GM10266 (cell line): Measurements from ENCODE around the gene SGMS2.

ENCODE experiments used
- DNase-seq: peaks from one replicate; pipeline ENCODE4 v3.0.0; 2012; ENCODE audit errors: extremely low spot score
- TF ChIP-seq, protein P1 (sequence below): IDR thresholded peaks from 2 replicates; pipeline ENCODE4 v1.5.1; 2012; ENCODE audit warnings: mild to moderate bottlenecking, low read depth; ENCODE audit not compliant: control insufficient read depth, insufficient read depth; ENCODE audit errors: missing control alignments

Gene SGMS2

DNA sequence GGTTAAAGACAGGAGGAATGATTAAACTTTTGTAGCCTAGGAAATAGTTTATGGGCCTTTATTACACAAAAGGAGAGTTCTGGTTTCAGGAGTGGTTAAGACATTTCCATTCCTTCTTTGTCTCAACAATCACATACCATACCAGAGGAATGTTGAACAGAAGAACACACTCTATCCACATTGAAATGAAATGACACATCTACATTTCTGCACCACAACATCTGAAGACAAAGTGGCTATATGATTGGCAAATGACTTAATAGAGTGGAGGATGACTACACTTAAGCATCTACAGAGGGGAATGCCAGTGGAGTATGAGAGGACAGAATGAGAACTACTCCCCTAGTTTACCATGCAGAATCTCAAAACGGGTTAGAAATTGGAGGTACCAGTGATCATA is 114.6 kb downstream of the SGMS2 start:
- TF ChIP-seq, protein P1, sequence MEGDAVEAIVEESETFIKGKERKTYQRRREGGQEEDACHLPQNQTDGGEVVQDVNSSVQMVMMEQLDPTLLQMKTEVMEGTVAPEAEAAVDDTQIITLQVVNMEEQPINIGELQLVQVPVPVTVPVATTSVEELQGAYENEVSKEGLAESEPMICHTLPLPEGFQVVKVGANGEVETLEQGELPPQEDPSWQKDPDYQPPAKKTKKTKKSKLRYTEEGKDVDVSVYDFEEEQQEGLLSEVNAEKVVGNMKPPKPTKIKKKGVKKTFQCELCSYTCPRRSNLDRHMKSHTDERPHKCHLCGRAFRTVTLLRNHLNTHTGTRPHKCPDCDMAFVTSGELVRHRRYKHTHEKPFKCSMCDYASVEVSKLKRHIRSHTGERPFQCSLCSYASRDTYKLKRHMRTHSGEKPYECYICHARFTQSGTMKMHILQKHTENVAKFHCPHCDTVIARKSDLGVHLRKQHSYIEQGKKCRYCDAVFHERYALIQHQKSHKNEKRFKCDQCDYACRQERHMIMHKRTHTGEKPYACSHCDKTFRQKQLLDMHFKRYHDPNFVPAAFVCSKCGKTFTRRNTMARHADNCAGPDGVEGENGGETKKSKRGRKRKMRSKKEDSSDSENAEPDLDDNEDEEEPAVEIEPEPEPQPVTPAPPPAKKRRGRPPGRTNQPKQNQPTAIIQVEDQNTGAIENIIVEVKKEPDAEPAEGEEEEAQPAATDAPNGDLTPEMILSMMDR = no peak
- no peak for DNase-seq

GRCh38 chr4:107945809-107946208 is 121.1 kb downstream of the SGMS2 start:
- no peak for DNase-seq
- TF ChIP-seq, protein P1 = no peak

- DNase-seq = no peak
- TF ChIP-seq, protein P1 = no peak
Measured at GRCh38 chr4:107950746-107951540, 126.2 kb downstream of the SGMS2 start.

GRCh38 chr4:107951551-107951950 is 126.8 kb downstream of the SGMS2 start:
- TF ChIP-seq, protein P1 = no peak
- no peak for DNase-seq

DNA sequence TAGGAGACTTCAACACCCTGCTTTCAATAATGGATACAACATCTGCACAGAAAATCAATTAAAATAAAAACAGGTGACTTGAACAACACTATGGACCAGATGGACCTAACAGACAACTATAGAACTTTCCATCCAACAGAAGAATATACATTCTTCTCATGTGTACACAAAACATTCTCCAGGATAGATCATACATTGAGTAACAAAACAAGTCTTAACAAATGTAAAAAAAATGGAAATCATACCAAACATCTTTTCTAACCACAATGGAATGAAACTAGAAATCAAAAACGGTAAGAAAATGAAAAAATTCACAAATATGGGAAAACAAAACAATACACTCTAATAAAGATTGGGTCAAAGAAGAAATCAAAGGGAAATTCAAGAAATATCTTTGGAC is 131.3 kb downstream of the SGMS2 start:
- DNase-seq = no peak

More for the DNA sequence above, 131.3 kb downstream of the SGMS2 start:
- TF ChIP-seq, protein P1 = no peak
